Tibial nerve (tissue), 4 donors: ENCODE data around the gene IL18R1. TPM values are rescaled to one million over a fixed set of nuclear protein-coding genes. Genes with fewer than 3 reads are reported as not detected.

Experiments
- DNase-seq, 2 donors: peaks; one replicate each; pipeline ENCODE4 v3.0.0-alpha.2; 2019; ENCODE audit warnings: low spot score in 2 of 2
- H3K27ac ChIP-seq, 4 donors: fragments of 200-600 bp; sonication (generic) in 3 of 4; one replicate each; pipeline ENCODE4 v1.5.1; 2017 to 2019; ENCODE audit warnings: mild to moderate bottlenecking in 1 of 4
- H3K27me3 ChIP-seq, 2 donors: fragments of 200-600 bp; sonication (generic) in 1 of 2; one replicate each; pipeline versions ENCODE4 v1.5.1 to v1.6.0; 2017 to 2019
- H3K36me3 ChIP-seq, 3 donors: fragments of 200-600 bp; sonication (generic); one replicate each; pipeline ENCODE4 v1.5.1; 2018 to 2019
- H3K4me1 ChIP-seq, 4 donors: fragments of 200-600 bp; sonication (generic) in 3 of 4; one replicate each; pipeline ENCODE4 v1.5.1; 2017 to 2019
- H3K4me3 ChIP-seq, 4 donors: fragments of 200-600 bp; sonication (generic) in 3 of 4; one replicate each; pipeline ENCODE4 v1.5.1; 2017 to 2019; ENCODE audit warnings: mild to moderate bottlenecking in 1 of 4, moderate library complexity in 1 of 4
- H3K9me3 ChIP-seq, 4 donors: fragments of 200-600 bp; sonication (generic) in 3 of 4; one replicate each; pipeline ENCODE4 v1.5.1; 2017 to 2019
- EP300 ChIP-seq, 2 donors: sonication (generic); formaldehyde crosslinking; IDR thresholded peaks; one replicate each; pipeline ENCODE4 v1.6.1; 2017; ENCODE audit warnings: antibody characterized with exemption in 2 of 2, mild to moderate bottlenecking in 1 of 2
- POLR2A ChIP-seq, 2 donors: fragments of 450-650 bp; IDR thresholded peaks; one replicate each; pipeline ENCODE4 v1.6.1; 2017; ENCODE audit warnings: antibody characterized with exemption in 2 of 2, mild to moderate bottlenecking in 2 of 2, moderate library complexity in 2 of 2
- WGBS, 2 donors: methylation state at CpG; one replicate each; pipeline ENCODE4 v1.1.5; 2018; 5-methylcytosine and 5-hydroxymethylcytosine counted together
- total RNA-seq, 4 donors: library from RNA; depleted of rRNA; stranded (reverse); fragments of >200 nt; gene quantifications; one replicate each; pipeline ENCODE4 v1.1.0, GENCODE V29; 2016
- TF ChIP-seq, protein P1 (sequence below), 5 experiments: fragments of 200-600 bp in 3 of 5; fragments of 450-650 bp in 2 of 5; sonication (generic) in 3 of 5; IDR thresholded peaks; one replicate each; pipeline ENCODE4 v1.5.1; 2016 to 2019; ENCODE audit warnings: antibody characterized with exemption in 5 of 5, mild to moderate bottlenecking in 3 of 5, moderate library complexity in 2 of 5

Gene IL18R1
- total RNA-seq, 4 donors from 2014 or later, result 1.7 to 3.9 (median 3.8) TPM

DNA sequence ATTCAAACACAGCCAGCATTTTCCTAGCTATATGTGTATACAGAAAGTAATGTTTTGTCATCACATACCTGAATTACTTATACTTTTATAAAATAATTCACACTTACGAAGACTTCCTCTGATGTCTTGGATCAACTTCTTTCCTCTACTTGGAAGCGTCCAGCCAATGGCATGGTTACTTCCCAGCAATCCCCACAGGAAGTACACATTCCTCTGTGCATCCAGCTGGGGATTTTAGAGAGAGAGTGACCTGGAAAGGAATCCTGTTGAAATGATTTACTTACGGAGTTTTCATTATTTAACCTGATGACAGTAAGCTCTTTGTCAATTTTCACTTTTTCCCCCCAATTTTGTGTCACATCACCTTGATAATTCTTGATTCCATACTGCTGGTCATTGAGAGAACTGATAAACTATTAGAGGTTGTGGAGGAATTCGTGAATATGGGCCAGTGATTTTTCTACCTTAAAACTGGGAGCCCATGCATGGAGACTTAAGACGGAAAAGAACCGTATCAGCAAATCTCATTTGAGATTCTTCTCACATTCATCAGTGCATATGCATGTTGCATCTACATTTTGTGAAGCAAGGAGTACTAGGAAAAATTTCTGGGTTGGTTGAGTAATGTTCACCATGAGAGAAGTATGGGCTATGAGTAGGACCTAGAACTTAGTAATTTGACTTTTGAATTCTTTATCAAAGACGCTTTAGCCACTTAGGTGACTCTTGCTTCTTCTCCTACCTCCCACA lies 9.0 kb upstream of the IL18R1 start:
- DNase-seq, result no peak
- peaks cover 0 to 6% of the 10 kb centered on the region in 2 donors for H3K27me3 ChIP-seq
- no peak for TF ChIP-seq POLR2A (IDR thresholded peaks at IDR 0.05)
- TF ChIP-seq, protein P1, sequence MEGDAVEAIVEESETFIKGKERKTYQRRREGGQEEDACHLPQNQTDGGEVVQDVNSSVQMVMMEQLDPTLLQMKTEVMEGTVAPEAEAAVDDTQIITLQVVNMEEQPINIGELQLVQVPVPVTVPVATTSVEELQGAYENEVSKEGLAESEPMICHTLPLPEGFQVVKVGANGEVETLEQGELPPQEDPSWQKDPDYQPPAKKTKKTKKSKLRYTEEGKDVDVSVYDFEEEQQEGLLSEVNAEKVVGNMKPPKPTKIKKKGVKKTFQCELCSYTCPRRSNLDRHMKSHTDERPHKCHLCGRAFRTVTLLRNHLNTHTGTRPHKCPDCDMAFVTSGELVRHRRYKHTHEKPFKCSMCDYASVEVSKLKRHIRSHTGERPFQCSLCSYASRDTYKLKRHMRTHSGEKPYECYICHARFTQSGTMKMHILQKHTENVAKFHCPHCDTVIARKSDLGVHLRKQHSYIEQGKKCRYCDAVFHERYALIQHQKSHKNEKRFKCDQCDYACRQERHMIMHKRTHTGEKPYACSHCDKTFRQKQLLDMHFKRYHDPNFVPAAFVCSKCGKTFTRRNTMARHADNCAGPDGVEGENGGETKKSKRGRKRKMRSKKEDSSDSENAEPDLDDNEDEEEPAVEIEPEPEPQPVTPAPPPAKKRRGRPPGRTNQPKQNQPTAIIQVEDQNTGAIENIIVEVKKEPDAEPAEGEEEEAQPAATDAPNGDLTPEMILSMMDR (IDR thresholded peaks at IDR 0.05), result no peak
- TF ChIP-seq EP300 (IDR thresholded peaks at IDR 0.05), result no peak
- WGBS, 2 donors, result 82 to 86% methylated on average over 7 of the region's 7 CpGs
- no peaks in the 10 kb centered on the region for H3K9me3 ChIP-seq
- no peak overlapping the region for H3K27ac ChIP-seq
- H3K4me3 ChIP-seq, result no peak overlapping the region
- no peaks in the 10 kb centered on the region for H3K36me3 ChIP-seq
- no peaks in the 10 kb centered on the region for H3K4me1 ChIP-seq

DNA sequence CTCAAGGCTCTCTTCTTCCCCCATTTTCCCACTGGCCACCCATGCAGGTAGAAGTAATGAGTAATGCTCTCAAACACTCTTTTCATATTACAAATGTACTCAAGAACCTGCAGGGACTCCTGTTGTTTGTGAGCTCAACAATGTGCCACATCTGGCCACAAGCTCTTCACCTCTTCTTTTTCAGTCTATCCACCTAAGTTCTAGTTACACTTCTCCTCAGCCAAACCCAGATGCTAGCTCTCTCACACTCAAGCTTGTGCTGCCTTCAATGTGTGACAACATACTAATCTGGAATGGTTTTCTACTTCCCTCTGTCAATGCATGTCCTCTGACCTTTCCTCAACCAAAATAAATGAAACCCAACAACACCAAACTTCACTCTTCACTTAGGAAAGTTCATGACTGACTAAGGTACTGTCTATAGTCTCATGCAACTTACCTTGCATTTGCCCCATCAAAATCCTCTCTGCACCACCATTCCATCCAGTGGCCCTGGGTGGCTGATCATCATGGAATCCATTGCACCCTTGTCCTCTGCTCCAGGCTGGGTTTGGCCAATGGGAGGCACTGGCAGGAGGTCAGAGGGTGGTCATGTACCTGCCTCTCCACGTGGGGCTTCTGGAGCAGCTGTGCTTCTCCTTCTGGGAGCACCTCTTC lies 5.3 kb upstream of the IL18R1 start:
- WGBS, 2 donors, result 30 to 50% methylated on average over 1 of the region's 1 CpG
- TF ChIP-seq, protein P1 (IDR thresholded peaks at IDR 0.05), result no peak
- TF ChIP-seq EP300 (IDR thresholded peaks at IDR 0.05), result no peak
- no peak for TF ChIP-seq POLR2A (IDR thresholded peaks at IDR 0.05)

DNA sequence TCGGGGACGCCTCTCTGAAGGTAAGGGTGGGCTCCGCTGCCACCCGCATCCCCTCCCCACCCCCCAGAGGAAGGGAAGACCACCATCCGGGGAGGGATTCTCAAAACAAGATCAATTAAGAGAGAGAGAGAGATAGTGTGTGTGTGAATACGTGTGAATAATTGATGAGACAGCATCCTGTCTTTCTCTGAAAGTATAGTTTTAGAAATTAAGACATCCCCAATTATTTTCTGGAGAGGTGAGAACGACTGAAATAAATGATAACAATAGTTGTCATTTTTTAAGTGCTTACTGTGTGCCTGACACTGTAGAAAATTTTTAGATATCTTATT lies 751 bp downstream of the IL18R1 start:
- H3K36me3 ChIP-seq, result no peaks in the 10 kb centered on the region
- no peaks in the 10 kb centered on the region for H3K9me3 ChIP-seq
- H3K4me3 ChIP-seq, result peak overlapping the region; percentile 35 to 72 (median 57)
- H3K27me3 ChIP-seq, result no peaks in the 10 kb centered on the region
- DNase-seq, result no peak
- H3K4me1 ChIP-seq, result peaks cover 0 to 6% (median 0%) of the 10 kb centered on the region in 4 donors
- TF ChIP-seq EP300 (IDR thresholded peaks at IDR 0.05) (no peak), POLR2A (IDR thresholded peaks at IDR 0.05) (no peak)
- TF ChIP-seq, protein P1 (IDR thresholded peaks at IDR 0.05), result no peak
- 24 to 31% methylated on average over 7 of the region's 7 CpGs for WGBS, 2 donors
- peak overlapping the region in 2 of 4 donors; percentile 62 to 77 for H3K27ac ChIP-seq

More for the DNA sequence above, 5.3 kb upstream of the IL18R1 start:
- Histone ChIP-seq H3K4me3 (no peak overlapping the region), H3K9me3 (no peaks in the 10 kb centered on the region), H3K36me3 (no peaks in the 10 kb centered on the region), H3K4me1 (peaks cover 0 to 3% (median 0%) of the 10 kb centered on the region in 4 donors), H3K27ac (no peak overlapping the region), H3K27me3 (peaks cover 0 to 6% of the 10 kb centered on the region in 2 donors)
- no peak for DNase-seq

DNA sequence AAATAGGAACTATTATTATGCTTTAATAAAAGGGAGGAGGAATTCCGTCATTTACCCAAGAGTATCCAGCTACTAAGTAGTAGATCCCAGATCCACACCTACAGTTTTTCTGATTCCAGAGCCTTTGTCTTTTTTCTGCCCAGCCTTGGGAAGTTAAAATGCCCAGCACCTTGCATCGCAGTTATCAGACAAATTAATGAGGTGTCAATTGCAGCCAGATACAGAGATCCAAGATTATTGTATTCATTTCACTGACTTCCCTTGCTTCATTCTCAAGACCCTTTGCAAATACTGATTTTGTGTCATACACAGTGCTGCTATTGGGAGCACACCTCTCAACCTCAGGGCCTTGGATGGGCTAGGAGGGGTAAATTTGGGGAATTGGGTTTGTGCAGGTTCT lies 1.1 kb downstream of the IL18R1 start:
- Histone ChIP-seq H3K4me1 (peaks cover 0 to 6% (median 0%) of the 10 kb centered on the region in 4 donors), H3K9me3 (no peaks in the 10 kb centered on the region), H3K36me3 (no peaks in the 10 kb centered on the region), H3K27ac (no peak overlapping the region), H3K27me3 (no peaks in the 10 kb centered on the region), H3K4me3 (peak overlapping the region in 1 of 4 donors; percentile 72)
- 76 to 87% methylated on average over 2 of the region's 2 CpGs for WGBS, 2 donors
- TF ChIP-seq POLR2A (IDR thresholded peaks at IDR 0.05), result no peak
- no peak for DNase-seq

DNA sequence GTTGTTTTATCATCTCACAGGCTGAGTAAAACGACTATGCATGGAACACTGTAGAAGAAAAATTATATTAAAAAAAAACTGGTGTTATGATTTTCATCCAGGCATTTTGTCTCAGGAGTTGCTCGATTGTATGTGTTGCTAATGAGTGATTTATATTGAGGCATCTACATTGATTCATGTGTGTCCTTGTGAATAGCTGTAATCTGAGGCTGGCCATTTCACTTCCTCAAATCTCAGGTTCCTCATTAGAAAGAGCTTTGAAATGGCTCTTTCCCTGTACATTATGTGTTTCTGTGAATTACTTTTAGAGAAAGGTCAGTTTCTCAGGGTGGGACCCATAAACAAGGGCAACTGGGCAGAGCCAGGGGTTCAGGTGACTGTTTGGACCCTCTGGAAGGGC lies 2.3 kb downstream of the IL18R1 start:
- 62 to 63% methylated on average over 2 of the region's 2 CpGs for WGBS, 2 donors
- DNase-seq, result no peak
- Histone ChIP-seq H3K27ac (no peak overlapping the region), H3K36me3 (no peaks in the 10 kb centered on the region), H3K9me3 (no peaks in the 10 kb centered on the region), H3K27me3 (no peaks in the 10 kb centered on the region), H3K4me1 (peaks cover 0 to 6% (median 0%) of the 10 kb centered on the region in 4 donors), H3K4me3 (no peak overlapping the region)
- TF ChIP-seq, protein P1 (IDR thresholded peaks at IDR 0.05), result no peak
- no peak for TF ChIP-seq POLR2A (IDR thresholded peaks at IDR 0.05)
- TF ChIP-seq EP300 (IDR thresholded peaks at IDR 0.05), result no peak
